CD8-positive, alpha-beta memory T cell (primary cell): ENCODE data around the gene STRC. TPM values are rescaled to one million over a fixed set of nuclear protein-coding genes. Genes with fewer than 3 reads are reported as not detected.

Source experiments
- CTCF ChIA-PET: fragments of 350-600 bp; sonication (Branson Sonifier 250); formaldehyde crosslinking; loops from one replicate; lab custom pipeline; 2021; ENCODE audit warnings: antibody characterized with exemption; lab: Charles Lee
- POLR2A ChIA-PET: fragments of 350-600 bp; sonication (Branson Sonifier 250); formaldehyde crosslinking; loops from one replicate; lab custom pipeline; 2021; ENCODE audit warnings: antibody characterized with exemption; lab: Charles Lee
- DNase-seq, 5 donors: peaks; one replicate each; pipeline versions ENCODE4 v3.0.0 to v3.0.0-alpha.2; 2020 to 2022; ENCODE audit warnings: mixed read lengths in 1 of 5
- H3K27ac ChIP-seq: one replicate; pipeline ENCODE4 v1.7.0; 2013; ENCODE audit warnings: low read depth, mild to moderate bottlenecking, low read length, moderate library complexity
- H3K27me3 ChIP-seq: 2 replicates; pipeline ENCODE4 v1.7.0; 2013; ENCODE audit warnings: low read length, mild to moderate bottlenecking; ENCODE audit not compliant: insufficient read depth, poor library complexity, severe bottlenecking
- H3K36me3 ChIP-seq: 2 replicates; pipeline ENCODE4 v1.7.0; 2013; ENCODE audit warnings: mild to moderate bottlenecking, low read length, moderate library complexity; ENCODE audit not compliant: insufficient read depth
- H3K4me1 ChIP-seq: 2 replicates; pipeline ENCODE4 v1.7.0; 2013; ENCODE audit warnings: mild to moderate bottlenecking, low read length, moderate library complexity; ENCODE audit not compliant: insufficient read depth
- H3K4me3 ChIP-seq: 2 replicates; pipeline ENCODE4 v1.7.0; 2013; ENCODE audit warnings: mild to moderate bottlenecking, low read length
- H3K9me3 ChIP-seq: 2 replicates; pipeline ENCODE4 v1.7.0; 2013; ENCODE audit warnings: mild to moderate bottlenecking, low read length
- H3K27ac Mint-ChIP-seq, 8 donors: one replicate each; pipeline ENCODE4 v1.8.0; 2020 to 2021; ENCODE audit warnings: mixed read lengths in 8 of 8, mild to moderate bottlenecking in 6 of 8, inconsistent platforms in 3 of 8, moderate library complexity in 3 of 8
- H3K27me3 Mint-ChIP-seq, 2 donors: one replicate each; pipeline ENCODE4 v1.8.0; 2020 to 2021; ENCODE audit warnings: mixed read lengths in 2 of 2, mild to moderate bottlenecking in 1 of 2, moderate library complexity in 1 of 2
- H3K36me3 Mint-ChIP-seq, 3 donors: one replicate each; pipeline ENCODE4 v1.8.0; 2020 to 2021; ENCODE audit warnings: mixed read lengths in 3 of 3, inconsistent platforms in 1 of 3, mild to moderate bottlenecking in 1 of 3
- H3K4me1 Mint-ChIP-seq, 3 donors: one replicate each; pipeline ENCODE4 v1.8.0; 2020 to 2021; ENCODE audit warnings: mixed read lengths in 3 of 3, inconsistent platforms in 1 of 3, mild to moderate bottlenecking in 1 of 3
- H3K4me3 Mint-ChIP-seq, 7 donors: one replicate each; pipeline ENCODE4 v1.8.0; 2020 to 2021; ENCODE audit warnings: mixed read lengths in 7 of 7, mild to moderate bottlenecking in 6 of 7, moderate library complexity in 4 of 7, inconsistent platforms in 2 of 7
- H3K9me3 Mint-ChIP-seq, 5 donors: one replicate each; pipeline ENCODE4 v1.8.0; 2020 to 2022; ENCODE audit warnings: mixed read lengths in 5 of 5, mild to moderate bottlenecking in 3 of 5, moderate library complexity in 2 of 5, inconsistent platforms in 1 of 5
- polyA plus RNA-seq: library from polyadenylated mRNA; unstranded; fragments of 300-500 nt; fragmentation: Illumina TruSeq; gene quantifications from one replicate; pipeline ENCODE4 v1.2.3, GENCODE V29; 2021
- total RNA-seq, 2 experiments: library from RNA; stranded (reverse); gene quantifications; one replicate each; pipeline ENCODE4 v1.2.3, GENCODE V29; 2021

The STRC gene
- total and polyA plus RNA-seq, 3 experiments from 2014 or later, result 0.27 to 0.63 TPM; not detected in 1

DNA sequence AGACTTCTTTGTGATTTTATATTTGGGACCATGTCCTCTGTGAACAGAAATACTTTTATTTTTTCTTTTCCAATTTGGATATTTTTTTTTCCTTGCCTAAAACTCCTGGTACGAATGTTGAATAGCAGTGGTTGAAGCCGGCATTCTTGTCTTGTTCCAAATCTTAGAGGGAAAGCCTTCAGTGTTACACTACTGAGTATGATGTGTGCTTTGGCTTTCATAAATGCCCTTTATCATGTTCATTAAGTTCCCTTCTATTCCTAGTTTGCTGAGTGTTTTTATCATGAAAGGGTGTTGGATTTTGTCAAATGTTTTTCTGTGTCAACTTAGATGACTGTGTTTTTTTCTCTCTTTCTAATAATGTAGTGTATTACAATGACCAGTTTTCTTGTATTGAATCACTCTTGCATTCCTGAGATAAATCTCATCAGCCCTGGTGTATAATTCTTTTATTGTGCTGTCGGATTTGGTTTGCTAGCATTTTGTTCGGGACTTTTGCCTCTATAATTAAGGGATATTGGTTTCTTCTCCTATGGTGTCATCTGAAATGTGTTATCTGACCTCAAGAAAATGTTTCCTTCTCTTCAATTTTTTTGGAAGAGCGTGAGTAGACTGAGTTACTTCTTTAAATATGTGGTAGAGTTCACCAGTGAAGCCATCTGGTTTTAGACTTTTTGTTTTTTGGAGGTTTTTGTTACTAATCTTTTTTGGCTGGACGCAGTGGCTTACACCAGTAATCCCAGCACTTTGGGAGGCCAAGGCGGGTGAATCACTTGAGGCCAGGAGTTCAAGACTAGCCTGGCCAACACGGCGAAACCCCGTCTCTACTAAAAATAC is 67.9 kb downstream of the STRC start:
- no peaks in the 10 kb centered on the region for H3K27me3 ChIP-seq
- no peak overlapping the region for H3K4me3 ChIP-seq
- CTCF ChIA-PET, result no interaction called here
- Mint-ChIP-seq H3K4me3 (no peak overlapping the region), H3K27ac (peak overlapping the region in 3 of 8 donors; percentile 2 to 48 (median 22)), H3K9me3 (no peaks in the 10 kb centered on the region), H3K4me1 (no peaks in the 10 kb centered on the region), H3K36me3 (peaks cover 7 to 31% (median 10%) of the 10 kb centered on the region in 3 donors), H3K27me3 (no peaks in the 10 kb centered on the region)
- no peaks in the 10 kb centered on the region for H3K9me3 ChIP-seq
- no peak overlapping the region for H3K27ac ChIP-seq
- DNase-seq, result no peak
- no peaks in the 10 kb centered on the region for H3K36me3 ChIP-seq
- POLR2A ChIA-PET, result no interaction called here
- no peaks in the 10 kb centered on the region for H3K4me1 ChIP-seq

Other genes starting within 250 kb of the STRC start
- gene ZSCAN29, start 247.8 kb downstream of the STRC start, total RNA-seq, result 10 to 100 TPM; 25.3 to 26.6 TPM
- 7.5 TPM for gene ZSCAN29, start 247.8 kb downstream of the STRC start, polyA plus RNA-seq
- gene TUBGCP4, start 247.7 kb downstream of the STRC start, total RNA-seq, result 10 to 100 TPM; 39.1 to 44.0 TPM
- gene TUBGCP4, start 247.7 kb downstream of the STRC start, polyA plus RNA-seq, result 11.3 TPM
- 10 to 100 TPM; 28.7 to 29.1 TPM for gene TP53BP1, start 125.6 kb downstream of the STRC start, total RNA-seq
- gene TP53BP1, start 125.6 kb downstream of the STRC start, polyA plus RNA-seq, result 8.2 TPM
- under 1 TPM; 0.75 to 0.92 TPM for gene MAP1A, start 101.2 kb downstream of the STRC start, total RNA-seq
- 0.09 TPM for gene MAP1A, start 101.2 kb downstream of the STRC start, polyA plus RNA-seq
- gene PPIP5K1, start 28.6 kb downstream of the STRC start, total RNA-seq, result 10 to 100 TPM; 26.9 to 35.6 TPM
- 7.1 TPM for gene PPIP5K1, start 28.6 kb downstream of the STRC start, polyA plus RNA-seq
- not detected for gene CKMT1B, start 24.8 kb downstream of the STRC start, total RNA-seq
- not detected for gene CKMT1B, start 24.8 kb downstream of the STRC start, polyA plus RNA-seq
- 1 to 10 TPM in 1 of 2 experiments, under 1 TPM in 1; 0.77 to 1.1 TPM for gene CATSPER2, start 30.0 kb upstream of the STRC start, total RNA-seq
- gene CATSPER2, start 30.0 kb upstream of the STRC start, polyA plus RNA-seq, result 3.1 TPM
- gene CKMT1A, start 75.1 kb upstream of the STRC start, total RNA-seq, result not detected
- not detected for gene CKMT1A, start 75.1 kb upstream of the STRC start, polyA plus RNA-seq
- 100 to 1,000 TPM; 336 to 338 TPM for gene PDIA3, start 127.6 kb upstream of the STRC start, total RNA-seq
- 383 TPM for gene PDIA3, start 127.6 kb upstream of the STRC start, polyA plus RNA-seq
- 1 to 10 TPM in 1 of 2 experiments, under 1 TPM in 1; 0.49 to 1.8 TPM for gene ELL3, start 158.2 kb upstream of the STRC start, total RNA-seq
- gene ELL3, start 158.2 kb upstream of the STRC start, polyA plus RNA-seq, result 0.24 TPM
- gene SERF2, start 173.5 kb upstream of the STRC start, total RNA-seq, result 100 to 1,000 TPM; 624 to 632 TPM
- 1,932 TPM for gene SERF2, start 173.5 kb upstream of the STRC start, polyA plus RNA-seq
- gene SERINC4, start 181.4 kb upstream of the STRC start, total RNA-seq, result under 1 TPM; 0.20 to 0.26 TPM
- gene SERINC4, start 181.4 kb upstream of the STRC start, polyA plus RNA-seq, result 2.2 TPM
- 10 to 100 TPM; 28.5 to 32.7 TPM for gene HYPK, start 181.8 kb upstream of the STRC start, total RNA-seq
- 11.9 TPM for gene HYPK, start 181.8 kb upstream of the STRC start, polyA plus RNA-seq
- 10 to 100 TPM; 49.8 to 50.1 TPM for gene MFAP1, start 205.9 kb upstream of the STRC start, total RNA-seq
- 16.8 TPM for gene MFAP1, start 205.9 kb upstream of the STRC start, polyA plus RNA-seq
- 10 to 100 TPM; 71.4 to 75.6 TPM for gene WDR76, start 208.2 kb upstream of the STRC start, total RNA-seq
- 7.5 TPM for gene WDR76, start 208.2 kb upstream of the STRC start, polyA plus RNA-seq